ENCODE measurements around the gene PCNX3. TPM values are rescaled to one million over a fixed set of nuclear protein-coding genes. Genes with fewer than 3 reads are reported as not detected.
"Not testable (repeated sequence)": the region's sequence is repeated elsewhere in the genome, so short reads cannot be mapped to it uniquely, and the experiment has no call there.

Gene PCNX3
- total RNA-seq, 2 donors from 2014 or later, result 21.8 to 56.7 TPM

DNA sequence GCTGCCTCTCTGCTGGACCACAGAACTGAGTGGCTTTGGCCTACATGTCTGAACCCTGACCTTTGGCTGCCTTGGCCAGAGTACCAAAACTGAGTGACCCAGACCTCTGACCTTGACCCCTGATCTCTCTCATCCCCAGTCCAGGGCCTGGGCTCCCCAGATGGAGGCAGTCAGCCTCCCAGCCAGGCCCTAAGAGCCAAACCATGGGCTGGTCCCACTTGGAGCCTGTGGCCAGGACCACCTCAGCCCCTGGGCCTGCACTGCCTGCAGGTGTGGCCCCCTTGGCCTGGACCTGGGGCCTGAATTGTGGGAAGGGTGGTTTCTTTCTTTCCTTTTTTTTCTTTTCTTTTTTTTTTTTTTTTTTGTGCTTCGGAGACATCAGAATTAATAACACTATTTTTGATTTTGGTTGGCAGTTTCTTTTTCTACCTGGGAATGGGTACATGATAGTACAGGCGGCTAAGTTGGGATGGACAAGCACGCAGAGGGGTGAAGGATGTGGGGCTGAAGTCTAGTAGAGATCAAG lies 21.5 kb downstream of the PCNX3 start:
- no peak for DNase-seq
- intact Hi-C loops (cut with DNase I), result no loop called here
- 85 to 94% methylated on average over 3 of the region's 3 CpGs for WGBS, 2 donors
- Histone ChIP-seq H3K36me3 (replicated peaks in 1 of 2; ENCODE audit: insufficient read depth in 1 of 2, low read depth in 2 of 2) (peaks cover 8 to 16% of the 10 kb centered on the region in 2 donors), H3K4me3 (no peak overlapping the region), H3K9me3 (no peaks in the 10 kb centered on the region), H3K27ac (peak overlapping the region; percentile 59 to 83 (median 74)), H3K4me1 (peaks cover 30% of the 10 kb centered on the region), H3K27me3 (no peaks in the 10 kb centered on the region)
- ATAC-seq, result no peak
- TF ChIP-seq, protein P1, sequence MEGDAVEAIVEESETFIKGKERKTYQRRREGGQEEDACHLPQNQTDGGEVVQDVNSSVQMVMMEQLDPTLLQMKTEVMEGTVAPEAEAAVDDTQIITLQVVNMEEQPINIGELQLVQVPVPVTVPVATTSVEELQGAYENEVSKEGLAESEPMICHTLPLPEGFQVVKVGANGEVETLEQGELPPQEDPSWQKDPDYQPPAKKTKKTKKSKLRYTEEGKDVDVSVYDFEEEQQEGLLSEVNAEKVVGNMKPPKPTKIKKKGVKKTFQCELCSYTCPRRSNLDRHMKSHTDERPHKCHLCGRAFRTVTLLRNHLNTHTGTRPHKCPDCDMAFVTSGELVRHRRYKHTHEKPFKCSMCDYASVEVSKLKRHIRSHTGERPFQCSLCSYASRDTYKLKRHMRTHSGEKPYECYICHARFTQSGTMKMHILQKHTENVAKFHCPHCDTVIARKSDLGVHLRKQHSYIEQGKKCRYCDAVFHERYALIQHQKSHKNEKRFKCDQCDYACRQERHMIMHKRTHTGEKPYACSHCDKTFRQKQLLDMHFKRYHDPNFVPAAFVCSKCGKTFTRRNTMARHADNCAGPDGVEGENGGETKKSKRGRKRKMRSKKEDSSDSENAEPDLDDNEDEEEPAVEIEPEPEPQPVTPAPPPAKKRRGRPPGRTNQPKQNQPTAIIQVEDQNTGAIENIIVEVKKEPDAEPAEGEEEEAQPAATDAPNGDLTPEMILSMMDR (IDR thresholded peaks at IDR 0.05), result no peak
- no peak for TF ChIP-seq POLR2A (IDR thresholded peaks at IDR 0.05)

DNA sequence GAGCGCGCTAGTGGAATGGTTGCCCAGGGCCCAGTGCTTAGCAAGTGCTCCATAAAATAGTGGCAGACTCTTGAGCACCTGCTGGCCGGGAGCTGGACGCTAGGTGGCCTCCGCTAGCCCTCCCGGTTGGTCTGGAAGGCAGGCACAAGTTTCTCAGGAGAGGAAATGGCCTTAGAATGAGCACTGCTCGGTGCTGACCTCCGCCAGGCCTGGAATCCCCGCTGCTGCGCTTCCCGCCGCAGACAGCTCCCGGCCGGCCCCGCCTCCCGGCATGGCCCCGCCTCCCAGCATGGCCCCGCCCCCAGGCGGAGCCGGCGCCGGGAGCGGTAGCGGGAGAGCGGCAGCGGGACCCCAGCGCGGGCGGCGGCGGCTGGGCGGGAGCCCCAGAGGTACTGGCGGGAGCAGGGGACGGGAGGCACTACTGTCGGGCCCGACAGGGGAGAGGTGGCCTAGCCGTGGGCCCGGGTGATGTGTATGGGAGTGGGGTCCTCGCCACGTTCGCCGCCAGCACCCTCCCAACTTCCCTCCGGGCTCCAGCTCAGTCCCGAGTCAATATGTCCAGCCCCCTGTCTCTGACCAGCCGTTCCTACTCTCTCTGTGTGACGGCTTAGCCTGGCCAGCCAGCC lies 22.3 kb downstream of the PCNX3 start, which contains the start of gene SIPA1:
Gene SIPA1 (plus strand): TSS at position 308 of the 626 bp plus-strand sequence. CDS start 2,821 bp downstream, outside the sequence.
- peak; percentile 41 to 69 (median 65) for TF ChIP-seq POLR2A (IDR thresholded peaks at IDR 0.05)
- TF ChIP-seq, protein P1 (IDR thresholded peaks at IDR 0.05), result peak in 5 of 7 experiments; percentile 9 to 48 (median 34)
- 3 to 15% methylated on average over 9 to 43 of the region's 46 CpGs for WGBS, 2 donors
- H3K4me1 ChIP-seq, result peaks cover 30% of the 10 kb centered on the region
- peak; percentile 91 for ATAC-seq
- H3K36me3 ChIP-seq (replicated peaks in 1 of 2; ENCODE audit: insufficient read depth in 1 of 2, low read depth in 2 of 2), result peaks cover 8 to 16% of the 10 kb centered on the region in 2 donors
- H3K27me3 ChIP-seq, result no peaks in the 10 kb centered on the region
- H3K4me3 ChIP-seq, result peak within 1 kb of the TSS; percentile 30 to 51
- intact Hi-C loops (cut with DNase I), result no loop called here
- no peaks in the 10 kb centered on the region for H3K9me3 ChIP-seq
- H3K27ac ChIP-seq, result peak within 1 kb of the TSS; percentile 59 to 83 (median 74)
- peak; percentile 77 to 86 (median 82) for DNase-seq

DNA sequence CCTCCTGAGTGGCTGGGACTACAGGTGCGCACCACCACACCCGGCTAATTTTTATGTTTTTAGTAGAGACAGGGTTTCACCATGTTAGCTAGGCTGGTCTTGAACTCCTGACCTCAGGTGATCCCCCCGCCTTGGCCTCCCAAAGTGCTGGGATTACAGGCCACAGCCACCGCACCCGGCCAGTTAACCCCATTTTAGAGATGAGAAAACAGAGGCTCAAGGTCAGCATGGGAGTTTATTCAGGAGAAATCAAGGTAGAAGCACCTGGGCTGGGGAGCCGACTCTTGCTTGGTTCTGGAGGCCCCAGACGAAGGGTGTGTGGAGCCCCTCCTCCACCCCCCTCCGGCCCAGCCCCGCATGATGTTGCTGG lies 23.6 kb downstream of the PCNX3 start:
- H3K9me3 ChIP-seq; ATAC-seq; DNase-seq; H3K27me3 ChIP-seq; H3K4me3 ChIP-seq; intact Hi-C loops (cut with DNase I): not testable (repeated sequence)
- 84% methylated on average over 8 to 9 of the region's 9 CpGs for WGBS, 2 donors
- Histone ChIP-seq H3K27ac (peak overlapping the region in 2 of 4 donors; percentile 76 to 83), H3K36me3 (replicated peaks in 1 of 2; ENCODE audit: insufficient read depth in 1 of 2, low read depth in 2 of 2) (peaks cover 8 to 16% of the 10 kb centered on the region in 2 donors), H3K4me1 (peaks cover 30% of the 10 kb centered on the region)

DNA sequence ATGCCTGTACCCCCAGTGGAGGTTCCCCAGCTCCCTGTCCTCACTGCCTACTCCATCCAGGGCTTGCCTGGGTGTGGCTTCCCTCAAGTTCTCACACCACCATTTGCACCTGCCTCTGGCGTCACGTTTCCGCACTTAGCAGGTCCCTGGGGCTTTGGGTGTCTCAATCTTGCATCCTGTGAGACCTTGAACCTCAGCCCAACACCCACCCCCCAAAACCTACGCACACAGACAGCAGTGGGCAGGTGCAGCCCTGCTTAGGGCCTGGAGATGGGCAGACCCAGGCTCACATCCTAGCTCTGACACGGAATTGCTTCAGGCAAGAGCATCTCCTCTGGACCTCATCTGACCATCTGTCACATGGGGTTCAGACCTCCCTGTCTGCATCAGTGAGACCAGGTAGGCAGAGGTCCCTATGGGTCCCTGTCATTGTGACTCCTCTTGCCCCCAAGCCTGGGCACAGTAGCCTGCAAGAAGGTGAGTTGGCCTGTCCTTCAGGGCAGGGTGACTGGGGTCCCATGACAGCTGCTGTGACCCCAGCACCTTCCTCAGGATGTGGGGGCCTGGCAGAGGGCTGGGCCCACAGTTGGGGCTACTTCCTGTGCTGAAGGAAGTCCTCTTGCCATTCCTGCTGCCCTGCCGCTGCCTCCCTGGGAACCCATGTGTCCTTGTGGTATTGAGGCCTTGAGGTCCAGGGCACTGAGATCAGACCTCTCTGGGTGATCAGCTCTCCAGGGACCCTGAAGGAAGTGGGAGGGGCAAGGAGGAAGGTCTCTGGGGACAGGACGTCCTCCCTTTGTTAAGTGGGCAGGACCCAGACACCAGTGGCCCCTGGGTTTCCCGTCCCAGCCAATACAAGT lies 24.3 kb downstream of the PCNX3 start:
- Histone ChIP-seq H3K27ac (peak overlapping the region in 2 of 4 donors; percentile 66 to 73), H3K4me3 (no peak overlapping the region), H3K9me3 (no peaks in the 10 kb centered on the region), H3K36me3 (replicated peaks in 1 of 2; ENCODE audit: insufficient read depth in 1 of 2, low read depth in 2 of 2) (peaks cover 8 to 10% of the 10 kb centered on the region in 2 donors), H3K4me1 (peaks cover 30% of the 10 kb centered on the region), H3K27me3 (no peaks in the 10 kb centered on the region)
- intact Hi-C loops (cut with DNase I), result no loop called here
- WGBS, 2 donors, result 45 to 88% methylated on average over 7 to 8 of the region's 8 CpGs
- DNase-seq (peak in 1 of 4 donors; percentile 59), ATAC-seq (no peak)
- TF ChIP-seq, protein P1 (IDR thresholded peaks at IDR 0.05), result no peak
- no peak for TF ChIP-seq POLR2A (IDR thresholded peaks at IDR 0.05)

All from body of pancreas (tissue), 4 donors.